DMS153 (cell line): ENCODE measurements around the gene KLF17.

Experiments used
- DNase-seq: peaks from one replicate; lab custom pipeline; 2025; lab: John Stamatoyannopoulos, UW

The KLF17 gene

DNA sequence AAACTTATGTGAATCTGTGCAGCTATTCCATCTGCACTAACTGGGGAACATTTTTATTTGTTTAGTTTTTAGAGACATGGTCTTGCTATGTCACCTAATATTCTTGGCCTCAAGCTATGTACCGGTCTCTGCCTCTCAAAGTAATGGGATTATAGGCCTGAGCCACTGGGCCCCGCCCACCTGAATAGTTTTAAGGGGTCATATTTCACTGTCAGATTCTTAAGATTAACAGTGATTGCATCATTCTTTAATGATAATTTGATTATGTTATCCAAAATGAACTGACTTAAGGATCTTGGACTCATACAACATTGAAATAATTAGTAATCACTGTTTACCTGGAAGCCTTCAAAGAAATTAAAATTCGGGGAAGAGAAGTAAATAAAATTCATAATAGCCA is 35.4 kb downstream of the KLF17 start:
- no peak for DNase-seq

DNA sequence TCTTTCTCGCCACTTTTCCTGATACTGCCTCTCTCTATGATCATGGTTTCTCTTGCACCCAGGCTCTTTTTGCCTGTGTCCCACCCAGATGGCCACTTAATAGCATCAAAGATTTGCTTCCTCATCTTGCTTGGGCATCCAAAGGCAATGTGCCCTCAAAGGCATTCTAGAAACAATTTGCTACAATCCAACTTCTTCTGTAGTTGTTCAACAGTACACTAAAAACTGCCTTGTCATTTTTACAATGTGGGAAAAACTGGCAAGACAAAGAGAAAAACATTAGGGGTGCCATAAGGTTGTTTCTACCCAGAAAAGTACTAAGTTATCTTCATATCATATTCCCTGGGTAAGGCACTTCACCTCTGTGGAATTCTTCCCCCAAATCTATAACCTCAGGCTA is 39.3 kb downstream of the KLF17 start:
- no peak for DNase-seq

DNA sequence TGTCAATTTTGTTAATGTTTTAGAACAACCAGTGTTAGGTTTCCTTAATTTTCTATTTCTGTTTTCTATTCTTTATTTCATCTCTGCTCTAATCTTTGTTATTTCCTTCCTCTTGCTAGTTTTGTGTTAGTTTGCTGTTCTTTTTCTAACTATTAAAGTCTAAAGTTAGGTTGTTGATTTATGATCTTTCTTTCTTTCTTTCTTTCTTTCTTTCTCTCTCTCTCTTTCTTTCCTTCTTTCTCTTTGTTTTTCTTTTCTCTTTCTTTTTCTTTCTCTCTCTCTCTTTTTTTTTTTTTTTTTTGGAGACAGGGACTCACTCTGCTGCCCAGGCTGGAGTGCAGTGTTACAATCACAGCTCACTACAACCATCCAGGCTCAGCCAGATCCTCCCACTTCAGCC is 40.2 kb downstream of the KLF17 start:
- no peak for DNase-seq

DNA sequence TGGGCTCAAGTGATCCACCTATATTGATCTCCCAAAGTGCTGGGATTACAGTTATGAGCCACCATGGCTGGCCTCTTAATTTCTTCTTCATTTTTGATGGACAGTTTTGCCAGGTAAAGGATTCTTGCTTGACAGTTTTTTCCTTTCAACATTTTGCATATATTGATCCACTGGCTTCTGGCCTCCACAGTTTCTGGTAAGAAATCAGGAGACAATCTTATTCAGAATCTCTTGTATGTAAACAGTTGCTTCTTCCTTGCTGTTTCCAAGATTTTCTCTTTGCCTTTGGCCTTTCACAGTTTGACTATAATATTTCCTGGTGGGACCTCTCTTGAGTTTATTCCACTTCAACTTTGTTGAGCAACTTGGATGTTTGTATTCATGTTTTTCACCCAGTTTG is 42.9 kb downstream of the KLF17 start:
- DNase-seq, result no peak

DNA sequence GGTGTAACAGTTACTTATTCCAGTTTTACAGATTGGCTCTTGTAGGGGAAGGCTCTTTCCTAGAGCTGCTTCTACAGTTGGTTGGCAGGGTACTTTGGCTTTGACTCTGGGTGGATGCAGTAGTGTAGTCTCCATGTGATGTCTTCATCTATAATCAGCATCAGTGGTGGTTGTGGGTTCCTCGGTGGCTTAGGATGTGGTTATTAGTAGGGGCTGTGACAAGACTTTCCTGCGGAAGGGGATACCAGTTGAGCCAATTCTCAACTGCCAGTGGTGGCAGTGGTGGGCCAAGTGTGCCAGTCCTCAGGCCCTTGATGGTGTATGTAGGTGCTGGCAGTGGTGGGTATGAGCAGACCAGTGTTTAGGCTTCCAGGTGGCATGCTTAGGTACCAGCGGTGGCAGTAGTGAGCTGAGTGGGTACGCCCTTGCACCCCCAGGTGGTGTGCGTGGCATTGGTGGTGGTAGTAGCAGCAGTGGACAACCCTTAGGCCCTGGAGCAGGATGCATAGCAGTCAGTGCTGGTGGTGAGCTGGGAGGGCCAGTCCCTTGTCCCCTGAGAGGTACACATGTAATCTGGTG is 50.0 kb downstream of the KLF17 start:
- DNase-seq, result no peak

DNA sequence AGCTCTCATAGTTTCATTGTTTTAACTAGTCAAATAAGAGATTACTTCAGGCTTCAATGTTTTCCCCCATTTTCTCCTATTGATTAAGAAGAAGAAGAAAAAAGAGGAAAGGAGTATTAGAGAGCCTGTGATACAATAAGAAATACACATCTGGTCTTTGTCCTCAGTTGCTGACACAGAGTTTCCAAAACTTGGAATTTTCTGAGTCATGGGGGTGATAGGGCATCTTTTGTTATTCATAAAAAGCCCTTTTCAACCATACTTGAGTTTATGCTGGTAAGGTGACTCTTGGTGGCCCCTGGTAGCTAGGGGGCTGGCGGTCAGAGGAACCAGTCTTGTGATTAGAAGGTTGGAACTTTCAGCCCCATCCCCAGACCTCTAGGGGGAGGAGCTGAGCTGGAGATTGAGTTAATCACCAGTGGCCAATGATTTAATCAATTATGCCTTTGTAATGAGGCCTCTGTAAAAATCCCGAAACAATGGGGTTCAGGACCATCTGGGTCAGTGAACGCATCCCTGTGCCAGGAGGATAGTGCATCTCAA is 51.7 kb downstream of the KLF17 start:
- DNase-seq, result no peak

DNA sequence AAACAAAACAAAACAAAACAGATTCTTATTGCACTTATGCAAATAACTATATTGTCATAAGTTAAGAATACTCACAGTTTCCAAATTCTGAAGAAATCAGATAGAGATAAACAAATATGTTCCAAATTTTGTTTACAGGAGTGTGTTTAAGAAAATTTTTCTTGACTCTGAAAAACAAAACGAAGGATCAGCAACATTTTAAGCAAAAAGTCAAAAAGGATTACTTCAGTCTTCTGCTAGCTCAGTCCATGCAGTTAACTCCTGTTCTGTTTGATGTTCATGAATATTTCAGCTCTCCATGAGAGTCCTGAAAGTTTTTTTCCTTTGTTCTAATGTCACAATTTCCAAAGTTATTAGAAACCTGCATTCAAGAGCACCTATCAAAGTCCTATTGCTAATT is 56.0 kb downstream of the KLF17 start:
- no peak for DNase-seq
